ENCODE results near the gene PPP4C.
"Not testable (repeated sequence)": the region's sequence is repeated elsewhere in the genome, so short reads cannot be mapped to it uniquely, and the experiment has no call there.

Gene PPP4C

GRCh38 chr16:30104090-30104489 lies 28.3 kb downstream of the PPP4C start:
- DNase-seq: no peak

GRCh38 chr16:30104492-30104891 lies 28.7 kb downstream of the PPP4C start:
- no peak for DNase-seq

- DNase-seq: no peak
Measured at GRCh38 chr16:30108059-30108850, 32.5 kb downstream of the PPP4C start.

- no peak for DNase-seq
Measured at GRCh38 chr16:30110661-30111060, 34.9 kb downstream of the PPP4C start.

GRCh38 chr16:30112197-30113030 lies 36.6 kb downstream of the PPP4C start:
- DNase-seq: no peak

GRCh38 chr16:30113031-30113710 lies 37.4 kb downstream of the PPP4C start, which contains the start of gene GDPD3:
TSS of gene GDPD3 (minus strand) at chr16:30113537. CDS start at chr16:30113478, 59 bp downstream.
- DNase-seq: no peak

- DNase-seq: no peak
Measured at GRCh38 chr16:30113711-30114333, 38.0 kb downstream of the PPP4C start.

- DNase-seq: no peak
Measured at GRCh38 chr16:30114411-30114810, 38.6 kb downstream of the PPP4C start.

GRCh38 chr16:30114833-30115232 lies 39.0 kb downstream of the PPP4C start:
- not testable (repeated sequence) for DNase-seq

GRCh38 chr16:30115238-30115637 lies 39.4 kb downstream of the PPP4C start:
- DNase-seq: no peak

GRCh38 chr16:30116291-30117207 lies 40.8 kb downstream of the PPP4C start:
- no peak for DNase-seq

GRCh38 chr16:30117768-30118167 lies 42.0 kb downstream of the PPP4C start:
- DNase-seq: no peak

GRCh38 chr16:30119428-30119827 lies 43.6 kb downstream of the PPP4C start:
- DNase-seq: no peak

- DNase-seq: no peak
Measured at GRCh38 chr16:30120340-30121105, 44.7 kb downstream of the PPP4C start.

GRCh38 chr16:30121741-30122571 lies 46.2 kb downstream of the PPP4C start:
- DNase-seq: no peak

GRCh38 chr16:30122604-30123160 lies 46.9 kb downstream of the PPP4C start:
- no peak for DNase-seq

- DNase-seq: no peak
Measured at GRCh38 chr16:30124985-30125379, 49.2 kb downstream of the PPP4C start.

- not testable (repeated sequence) for DNase-seq
Measured at GRCh38 chr16:30125690-30126089, 49.9 kb downstream of the PPP4C start.

- no peak for DNase-seq
Measured at GRCh38 chr16:30127993-30128392, 52.2 kb downstream of the PPP4C start.
